ENCODE results near the gene NR2C2.
"Not testable (repeated sequence)": the region's sequence is repeated elsewhere in the genome, so short reads cannot be mapped to it uniquely, and the experiment has no call there.

The NR2C2 gene

GRCh38 chr3:14959359-14959943, 12.1 kb downstream of the NR2C2 start:
- no peak for DNase-seq (ENCODE audit: low spot score)

- no peak for DNase-seq (ENCODE audit: low spot score)
These were observed 15.4 kb downstream of the NR2C2 start for GRCh38 chr3:14962762-14963161.

- no peak for DNase-seq (ENCODE audit: low spot score)
These were observed 19.9 kb downstream of the NR2C2 start for GRCh38 chr3:14967285-14967684.

GRCh38 chr3:14969671-14970070, 22.3 kb downstream of the NR2C2 start:
- DNase-seq (ENCODE audit: low spot score), result no peak

- no peak for DNase-seq (ENCODE audit: low spot score)
These were observed 28.9 kb downstream of the NR2C2 start for GRCh38 chr3:14976317-14976716.

- DNase-seq (ENCODE audit: low spot score), result no peak
These were observed 33.3 kb downstream of the NR2C2 start for GRCh38 chr3:14980689-14981088.

- no peak for DNase-seq (ENCODE audit: low spot score)
These were observed 37.3 kb downstream of the NR2C2 start for GRCh38 chr3:14984581-14985113.

- no peak for DNase-seq (ENCODE audit: low spot score)
These were observed 41.6 kb downstream of the NR2C2 start for GRCh38 chr3:14988988-14989394.

GRCh38 chr3:14989943-14990779, 42.8 kb downstream of the NR2C2 start:
- no peak for DNase-seq (ENCODE audit: low spot score)

GRCh38 chr3:14990780-14991148, 43.4 kb downstream of the NR2C2 start:
- DNase-seq (ENCODE audit: low spot score), result no peak

GRCh38 chr3:14991151-14991742, 43.9 kb downstream of the NR2C2 start:
- DNase-seq (ENCODE audit: low spot score), result no peak

GRCh38 chr3:14991818-14992612, 44.6 kb downstream of the NR2C2 start:
- no peak for DNase-seq (ENCODE audit: low spot score)

GRCh38 chr3:14997941-14998340, 50.6 kb downstream of the NR2C2 start:
- no peak for DNase-seq (ENCODE audit: low spot score)

GRCh38 chr3:14999182-14999581, 51.8 kb downstream of the NR2C2 start:
- DNase-seq (ENCODE audit: low spot score), result not testable (repeated sequence)

- no peak for DNase-seq (ENCODE audit: low spot score)
These were observed 60.3 kb downstream of the NR2C2 start for GRCh38 chr3:15007681-15008141.

- no peak for DNase-seq (ENCODE audit: low spot score)
These were observed 61.8 kb downstream of the NR2C2 start for GRCh38 chr3:15009167-15009566.

- no peak for DNase-seq (ENCODE audit: low spot score)
These were observed 63.3 kb downstream of the NR2C2 start for GRCh38 chr3:15010664-15011063.

- DNase-seq (ENCODE audit: low spot score), result no peak
These were observed 63.8 kb downstream of the NR2C2 start for GRCh38 chr3:15011174-15011573.

GRCh38 chr3:15014606-15015328, 67.4 kb downstream of the NR2C2 start:
- DNase-seq (ENCODE audit: low spot score), result no peak

- no peak for DNase-seq (ENCODE audit: low spot score)
These were observed 68.1 kb downstream of the NR2C2 start for GRCh38 chr3:15015456-15015855.

- no peak for DNase-seq (ENCODE audit: low spot score)
These were observed 69.8 kb downstream of the NR2C2 start for GRCh38 chr3:15017191-15017590.
